GM19324 (cell line): ENCODE data around the gene EIF4EBP3.

Source experiments
- ATAC-seq: cut with Tn5 transposase; IDR thresholded peaks from one replicate; pipeline ENCODE4 v1.9.1; 2021; ENCODE audit warnings: mild to moderate bottlenecking, moderate library complexity; ENCODE audit not compliant: unreplicated experiment, low FRiP score

Gene EIF4EBP3

DNA sequence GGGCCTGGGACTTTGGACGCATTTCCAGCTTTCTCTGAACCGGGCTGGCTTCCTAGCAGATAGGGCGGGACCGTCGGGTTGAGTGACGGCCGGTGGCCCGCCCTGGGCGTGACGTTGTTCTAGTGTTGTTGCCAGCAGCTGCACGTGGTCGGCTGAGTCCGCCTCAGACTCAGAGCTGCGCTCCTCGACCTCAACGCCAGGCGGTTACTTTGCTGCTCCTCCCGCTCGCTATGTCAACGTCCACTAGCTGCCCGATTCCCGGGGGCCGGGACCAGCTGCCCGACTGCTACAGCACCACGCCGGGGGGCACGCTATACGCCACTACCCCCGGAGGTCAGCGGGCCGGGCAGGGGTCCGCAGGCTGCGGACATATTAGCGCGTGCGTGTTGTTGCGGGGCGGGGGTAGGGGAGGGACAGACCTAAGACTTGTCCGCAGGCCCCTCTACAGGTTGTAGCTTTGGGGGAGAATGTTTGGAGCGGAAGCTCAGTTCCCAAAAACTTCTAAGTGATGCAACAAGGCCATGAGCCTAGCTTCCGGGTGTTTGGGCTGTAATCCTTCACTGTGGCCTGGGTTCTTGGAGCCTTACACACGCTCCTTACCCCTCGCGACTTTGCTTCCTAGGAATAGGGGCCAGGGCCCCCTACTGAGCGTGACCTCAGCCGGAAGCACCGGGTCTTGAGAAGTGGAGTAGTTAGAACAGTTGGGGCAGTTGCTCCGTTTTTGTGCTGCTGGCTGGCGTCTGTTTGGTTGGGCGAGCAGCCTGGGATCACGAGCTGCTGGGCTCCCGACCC lies at the start of gene EIF4EBP3:
Gene EIF4EBP3 (plus strand): TSS at position 155 of the 792 bp plus-strand sequence. CDS start 76 bp downstream, at position 231.
- ATAC-seq, result peak; percentile 95

DNA sequence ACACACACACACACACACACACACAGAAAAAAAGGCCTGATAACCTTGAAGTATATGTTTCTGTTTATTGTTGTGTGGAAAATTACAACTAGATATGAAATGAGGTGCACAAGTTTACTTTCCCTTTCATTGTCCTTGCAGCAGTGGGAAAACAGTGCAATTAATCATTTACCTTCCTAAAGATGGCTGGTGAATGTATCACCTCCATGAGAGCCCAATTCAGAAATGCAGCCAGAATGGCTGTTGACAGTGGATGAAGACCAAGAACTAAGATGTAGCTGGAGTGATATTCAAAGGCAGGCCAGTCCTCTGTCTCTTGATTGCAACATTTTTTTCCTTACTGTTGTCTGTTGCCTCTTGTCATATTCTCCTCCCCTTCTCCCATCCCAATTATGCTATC lies 49.6 kb upstream of the EIF4EBP3 start:
- ATAC-seq, result no peak

DNA sequence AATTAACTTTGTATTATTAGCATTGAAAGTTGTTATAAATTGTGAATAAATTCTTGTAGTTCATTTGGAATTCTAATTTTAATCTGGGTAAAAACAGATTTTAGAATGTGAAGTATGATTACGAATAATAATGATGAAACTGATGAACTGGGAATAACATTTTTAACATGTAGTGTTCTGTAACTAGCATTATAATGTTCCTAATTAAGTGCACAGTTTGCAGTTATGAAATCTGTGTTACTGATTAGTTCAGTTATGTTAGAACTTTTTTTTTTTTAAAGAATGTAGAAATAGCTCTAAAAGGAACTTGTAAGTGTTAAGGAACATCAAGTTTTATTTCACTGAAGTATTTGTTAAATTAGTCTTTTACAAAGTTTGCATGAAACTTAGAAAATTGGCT lies 48.9 kb upstream of the EIF4EBP3 start:
- ATAC-seq, result no peak

DNA sequence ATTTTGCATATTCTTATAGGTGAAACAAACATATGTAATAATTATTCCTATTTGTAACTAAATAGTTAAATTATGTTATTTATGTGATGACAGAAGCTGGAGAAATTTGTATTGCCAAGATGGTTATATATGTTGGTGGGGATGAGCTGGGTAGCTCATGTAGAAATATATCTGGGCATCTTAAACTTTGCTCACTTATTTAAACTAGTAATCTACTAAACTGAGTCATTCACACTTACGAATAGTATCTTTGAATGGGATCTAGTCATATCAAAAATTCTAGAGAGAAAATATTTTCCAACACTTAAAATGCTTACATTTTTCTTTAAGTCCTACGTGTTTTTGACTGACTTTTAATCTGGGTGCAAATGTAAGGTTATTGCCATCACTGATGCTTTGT lies 44.6 kb upstream of the EIF4EBP3 start:
- no peak for ATAC-seq

DNA sequence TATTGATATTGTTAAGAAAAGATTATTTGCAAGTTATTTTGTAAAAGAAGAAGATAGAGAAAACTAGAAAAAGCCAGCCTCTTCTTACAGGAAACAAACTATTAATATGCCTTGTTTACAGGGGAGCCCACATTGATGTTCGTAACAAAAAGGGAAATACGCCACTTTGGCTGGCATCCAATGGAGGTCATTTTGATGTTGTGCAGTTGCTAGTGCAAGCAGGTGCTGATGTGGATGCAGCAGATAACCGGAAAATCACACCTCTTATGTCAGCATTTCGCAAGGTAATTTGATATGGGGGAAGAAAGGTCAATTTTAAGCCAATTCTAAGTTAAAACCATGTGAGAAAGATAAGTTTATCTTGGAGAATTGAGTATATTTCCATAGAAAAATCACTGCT lies 37.6 kb upstream of the EIF4EBP3 start:
- no peak for ATAC-seq

DNA sequence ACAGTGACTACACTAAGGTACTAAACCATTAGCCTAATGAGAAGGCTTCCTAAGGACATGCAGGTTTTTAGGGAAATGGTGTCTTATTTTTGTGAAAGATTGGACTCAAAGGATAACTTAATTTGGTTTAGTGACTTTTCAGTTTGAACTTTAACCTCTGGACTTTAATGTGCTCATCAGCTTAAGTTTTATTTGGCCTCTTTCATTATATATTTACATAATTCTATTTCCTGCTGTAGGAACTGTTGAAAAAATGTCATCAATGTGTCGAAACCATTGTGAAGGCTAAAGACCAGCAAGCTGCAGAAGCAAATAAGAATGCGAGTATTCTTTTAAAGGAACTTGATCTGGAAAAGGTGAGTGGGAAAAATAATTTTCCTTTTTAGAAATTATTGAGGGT lies 34.3 kb upstream of the EIF4EBP3 start:
- ATAC-seq, result no peak

DNA sequence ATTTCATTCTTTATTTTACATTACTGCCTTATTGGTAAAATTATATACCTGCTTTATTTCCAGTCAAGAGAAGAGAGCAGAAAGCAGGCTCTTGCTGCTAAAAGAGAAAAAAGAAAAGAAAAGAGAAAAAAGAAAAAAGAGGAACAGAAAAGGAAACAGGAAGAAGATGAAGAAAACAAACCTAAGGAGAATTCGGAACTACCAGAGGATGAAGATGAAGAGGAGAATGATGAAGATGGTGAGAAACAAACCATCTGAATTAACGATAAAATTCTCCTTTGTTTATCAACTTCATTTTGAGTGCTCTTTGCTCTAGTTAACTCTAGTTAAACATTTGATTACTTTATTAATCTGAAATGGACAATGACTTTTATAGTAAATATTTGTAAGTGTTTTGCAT lies 23.5 kb upstream of the EIF4EBP3 start:
- no peak for ATAC-seq

DNA sequence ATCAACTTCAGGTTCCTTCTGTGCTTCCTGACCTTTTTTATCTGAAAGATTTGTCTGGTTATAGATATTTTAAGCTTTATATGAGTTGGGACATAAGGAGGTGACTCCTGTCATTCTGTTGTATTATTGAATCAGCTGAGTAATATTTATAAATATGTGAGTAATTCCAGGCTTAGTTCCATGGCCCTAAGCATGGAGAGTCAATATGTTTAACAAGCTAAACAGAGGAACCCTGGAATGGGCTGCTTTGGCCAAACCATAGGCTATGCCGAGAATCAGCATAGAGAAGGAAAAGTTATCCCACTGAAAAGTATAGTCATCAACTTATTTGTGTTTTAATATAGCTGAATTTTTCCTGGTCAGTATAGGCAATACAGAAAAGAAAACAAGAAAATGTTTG lies 7.2 kb upstream of the EIF4EBP3 start:
- ATAC-seq, result no peak

DNA sequence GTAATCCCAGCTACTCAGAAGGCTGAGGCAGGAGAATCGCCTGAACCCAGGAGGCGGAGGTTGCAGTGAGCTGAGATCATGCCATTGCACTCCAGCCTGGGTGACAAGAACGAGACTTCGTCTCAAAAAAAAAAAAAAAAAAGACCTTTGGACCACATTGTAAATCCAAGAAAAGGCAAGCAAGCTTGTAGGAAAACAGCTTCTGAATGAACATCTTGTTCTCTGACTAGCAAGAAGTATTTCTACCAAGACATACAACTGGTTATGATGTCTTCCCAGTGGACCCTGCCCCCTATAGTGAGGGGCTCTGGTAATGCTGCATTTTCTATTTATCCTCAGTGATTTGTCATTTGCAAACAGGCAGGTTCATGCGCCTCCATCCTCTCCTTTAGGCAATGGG lies 4.5 kb upstream of the EIF4EBP3 start:
- no peak for ATAC-seq

DNA sequence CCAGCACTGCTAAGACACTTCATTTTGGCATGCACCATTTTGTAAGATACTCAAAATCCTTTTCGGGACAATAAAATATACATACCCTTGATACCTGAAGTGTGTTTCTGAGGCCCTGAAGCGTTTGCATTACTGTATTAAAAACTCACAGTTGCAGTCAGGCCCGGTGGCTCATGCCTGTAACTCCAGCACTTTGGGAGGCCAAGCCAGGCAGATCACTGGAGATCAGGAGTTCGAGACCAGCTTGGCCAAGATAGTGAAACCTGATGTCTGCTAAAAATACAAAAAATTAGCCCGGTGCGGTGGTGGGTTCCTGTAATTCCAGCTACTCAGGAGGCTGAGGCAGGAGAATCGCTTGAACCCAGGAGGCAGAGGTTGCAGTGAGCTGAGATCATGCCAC lies 2.5 kb upstream of the EIF4EBP3 start:
- ATAC-seq, result no peak

DNA sequence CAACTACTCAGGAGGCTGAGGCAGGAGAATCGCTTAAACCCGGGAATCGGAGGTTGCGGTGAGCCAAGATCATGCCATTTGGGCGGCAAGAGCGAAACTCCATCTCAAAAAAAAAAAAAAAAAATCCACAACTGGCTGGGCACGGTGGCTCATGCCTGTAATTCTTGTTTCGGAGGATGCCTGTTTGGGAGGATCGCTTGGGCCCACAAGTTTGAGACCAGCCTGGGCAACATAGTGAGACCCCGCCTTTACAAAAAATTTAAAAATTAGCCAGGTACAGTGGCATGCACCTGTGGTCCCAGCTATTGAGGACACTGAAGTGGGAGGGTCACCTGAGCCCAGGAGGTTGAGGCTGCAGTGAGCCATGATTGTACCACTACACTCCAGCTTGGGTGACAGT lies 1.9 kb upstream of the EIF4EBP3 start:
- no peak for ATAC-seq

DNA sequence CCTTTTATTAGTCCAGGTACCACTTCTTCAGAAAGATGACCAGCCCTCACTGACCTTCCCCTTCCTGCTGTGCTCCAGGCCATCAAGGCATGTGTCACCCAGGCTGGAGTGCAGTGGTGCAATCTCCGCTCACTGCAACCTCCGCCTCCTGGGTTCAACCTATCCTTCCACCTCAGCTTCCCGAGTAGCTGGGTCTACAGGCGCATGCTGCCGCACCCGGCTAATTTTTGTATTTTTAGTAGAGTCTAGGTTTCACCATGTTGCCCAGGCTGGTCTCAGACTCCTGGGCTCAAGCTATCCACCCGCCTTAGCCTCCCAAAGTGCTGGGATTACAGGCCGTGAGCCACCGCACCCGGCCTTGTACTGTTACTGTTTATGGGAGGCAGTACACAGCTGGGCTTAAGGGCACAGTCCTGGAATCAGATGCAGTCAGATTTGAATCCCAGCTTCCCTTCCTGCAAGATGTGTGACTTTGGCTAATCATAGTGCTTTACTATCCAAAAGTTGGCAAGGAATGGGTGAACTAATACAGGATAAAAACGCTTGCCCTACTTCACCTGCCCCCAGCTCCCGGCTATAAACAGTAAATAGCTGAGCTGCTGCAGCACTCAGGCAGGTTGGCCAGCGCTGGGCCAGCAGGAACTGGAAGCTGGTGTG lies 483 bp upstream of the EIF4EBP3 start:
- ATAC-seq, result no peak

DNA sequence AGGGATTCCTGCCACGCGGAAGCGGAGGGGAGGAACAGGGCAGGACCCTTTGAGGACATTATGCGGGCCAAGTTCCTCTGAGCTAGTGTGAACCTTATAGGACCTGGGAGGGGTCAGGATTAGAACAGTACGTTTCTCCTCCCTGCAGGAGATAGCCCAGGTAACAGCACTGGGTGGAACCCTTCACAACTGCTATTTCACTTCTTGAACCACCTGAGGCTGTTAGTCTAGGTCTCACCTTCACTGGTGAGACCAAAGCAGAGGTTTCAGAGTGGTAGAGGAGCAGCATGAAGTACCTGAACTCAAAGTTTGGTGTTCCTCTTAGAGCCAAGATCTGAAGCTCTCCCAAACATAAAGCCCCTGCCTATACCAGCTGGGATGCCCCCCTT lies 832 bp downstream of the EIF4EBP3 start:
- no peak for ATAC-seq

DNA sequence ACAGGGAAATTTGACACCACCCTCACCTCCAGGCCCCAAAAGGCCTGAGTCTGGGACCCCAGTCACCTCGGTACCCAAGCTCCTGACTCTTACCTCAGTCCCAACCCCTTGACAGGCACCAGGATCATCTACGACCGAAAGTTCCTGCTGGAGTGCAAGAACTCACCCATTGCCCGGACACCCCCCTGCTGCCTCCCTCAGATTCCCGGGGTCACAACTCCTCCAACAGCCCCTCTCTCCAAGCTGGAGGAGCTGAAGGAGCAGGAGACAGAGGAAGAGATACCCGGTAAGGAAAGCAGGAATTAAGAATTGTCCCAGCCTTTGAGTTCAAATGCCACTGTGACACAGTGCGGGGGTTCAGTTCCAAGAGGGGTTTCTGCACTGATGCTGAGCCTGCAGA lies 1.3 kb downstream of the EIF4EBP3 start:
- no peak for ATAC-seq

DNA sequence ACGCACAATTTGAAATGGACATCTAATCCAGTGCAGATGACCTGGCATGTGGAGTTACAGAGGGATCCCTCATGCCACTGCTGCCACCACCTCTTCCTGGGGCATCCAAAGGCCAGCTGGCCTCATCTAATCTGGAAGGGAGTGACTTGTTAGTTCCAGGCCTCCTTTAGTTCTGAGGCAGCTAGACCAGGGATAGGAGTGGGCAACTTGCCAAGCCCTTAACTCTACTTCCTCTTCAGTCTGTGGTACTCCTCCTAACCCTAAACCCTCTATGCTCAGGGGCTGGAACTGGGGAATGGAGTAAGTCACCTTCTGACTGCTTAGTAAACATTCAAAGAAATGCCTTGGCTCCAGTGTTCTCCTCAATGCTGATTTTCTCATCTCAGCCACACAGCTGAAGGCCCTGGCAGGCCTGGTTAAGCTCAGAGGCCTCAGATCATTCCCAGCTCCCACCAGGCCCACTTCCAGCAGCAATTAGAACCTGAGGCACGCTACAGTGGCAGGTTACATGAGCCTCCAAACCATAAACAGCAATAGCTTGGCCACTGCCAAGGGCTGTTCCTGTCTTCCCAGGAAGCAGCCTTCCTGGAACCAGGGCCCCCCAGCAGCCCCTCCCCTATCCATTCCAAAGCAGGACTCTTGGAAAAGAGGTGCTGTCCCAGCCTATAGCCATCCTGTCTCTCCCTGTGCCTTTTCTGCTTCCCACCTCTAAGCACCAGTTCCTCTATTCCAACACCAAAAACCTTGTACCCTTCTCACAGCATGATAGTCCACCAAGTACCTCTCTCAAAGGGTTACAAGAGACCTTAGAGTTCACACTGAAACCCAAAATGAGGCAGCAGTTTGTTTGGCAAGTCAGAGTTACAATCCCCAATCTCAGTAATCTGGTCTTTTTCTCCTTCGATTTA lies 2.0 kb downstream of the EIF4EBP3 start:
- ATAC-seq, result no peak

DNA sequence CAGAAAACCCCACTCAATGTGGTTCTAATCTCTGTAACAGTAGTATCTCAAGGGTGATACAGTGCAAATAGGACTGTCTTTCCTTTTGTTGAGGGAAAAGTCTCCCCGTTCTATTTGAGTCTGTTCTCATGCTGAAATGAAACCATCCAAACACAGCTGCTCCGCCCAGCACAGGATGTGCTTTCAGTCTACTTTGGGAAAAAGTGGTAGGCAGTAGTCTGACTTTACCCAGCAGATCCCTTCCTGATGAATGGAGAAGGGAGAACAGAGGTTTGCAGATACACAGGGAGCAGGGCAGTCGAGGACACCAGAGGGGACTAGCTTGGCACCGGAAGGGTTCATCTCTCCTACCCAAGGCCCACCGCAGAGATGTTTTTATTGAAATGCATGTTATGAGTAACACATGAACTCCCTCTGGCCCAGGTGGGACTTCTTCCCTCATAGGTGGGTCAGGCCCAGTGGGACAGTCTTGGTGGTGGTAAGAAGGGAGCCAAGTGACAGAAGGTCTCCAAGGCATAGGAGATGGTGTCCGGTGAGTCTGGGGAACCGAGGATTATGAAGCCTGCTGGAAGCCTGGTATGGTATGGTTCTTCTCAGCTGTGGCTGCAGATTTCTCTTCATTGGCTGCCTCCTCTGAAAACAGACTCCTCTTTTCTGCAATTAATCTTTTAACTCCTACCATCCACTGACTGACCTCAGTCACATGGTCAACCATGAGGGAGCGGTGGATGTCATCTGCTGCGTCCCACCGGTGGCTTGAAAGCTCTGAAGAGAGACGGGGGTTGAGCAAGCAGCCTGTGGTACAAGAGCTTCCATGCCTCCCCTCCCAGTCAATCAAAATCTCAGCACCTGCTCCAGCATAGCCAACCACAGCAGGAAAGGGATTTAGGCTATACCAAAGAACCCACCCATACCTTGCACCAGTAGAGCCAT lies 3.0 kb downstream of the EIF4EBP3 start:
- ATAC-seq, result no peak

DNA sequence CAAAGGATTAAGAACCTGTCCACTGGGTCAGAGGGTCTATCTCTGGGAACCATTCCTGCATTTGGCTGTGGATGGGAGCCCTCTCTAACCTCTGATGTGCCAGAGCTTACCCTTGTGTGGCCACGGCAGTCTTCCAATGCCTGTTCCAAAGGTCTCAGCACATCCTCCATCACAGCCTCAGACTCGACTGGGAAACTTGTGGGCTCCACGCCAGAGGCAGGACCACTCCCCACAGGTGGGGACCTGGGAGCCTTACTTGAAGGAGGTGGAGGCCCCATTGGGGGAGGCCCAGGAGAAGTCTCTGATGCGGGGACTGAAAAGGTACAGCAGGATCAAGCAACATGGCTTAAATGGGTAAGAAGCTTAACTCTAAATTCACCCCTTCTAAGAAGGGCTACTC lies 4.4 kb downstream of the EIF4EBP3 start:
- ATAC-seq, result no peak

DNA sequence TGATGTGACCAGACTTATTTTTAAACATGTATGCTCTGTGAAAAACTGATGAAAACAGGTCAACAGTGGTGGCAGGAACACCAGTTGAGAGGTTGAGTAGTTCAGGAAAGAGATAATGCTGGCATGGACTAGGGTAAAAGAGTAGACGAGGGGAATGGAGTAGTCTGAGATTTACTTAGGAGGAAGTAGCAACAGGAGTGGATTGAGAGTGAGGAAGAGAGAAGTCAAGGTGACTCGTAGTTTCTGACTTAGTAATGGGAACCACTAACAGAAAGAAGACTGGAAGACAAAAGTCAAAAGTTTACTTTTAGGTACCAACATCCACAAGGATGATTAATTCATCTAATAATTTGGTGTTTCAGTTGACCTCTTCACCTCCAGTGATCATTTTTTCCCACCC lies 6.2 kb downstream of the EIF4EBP3 start:
- ATAC-seq, result no peak

DNA sequence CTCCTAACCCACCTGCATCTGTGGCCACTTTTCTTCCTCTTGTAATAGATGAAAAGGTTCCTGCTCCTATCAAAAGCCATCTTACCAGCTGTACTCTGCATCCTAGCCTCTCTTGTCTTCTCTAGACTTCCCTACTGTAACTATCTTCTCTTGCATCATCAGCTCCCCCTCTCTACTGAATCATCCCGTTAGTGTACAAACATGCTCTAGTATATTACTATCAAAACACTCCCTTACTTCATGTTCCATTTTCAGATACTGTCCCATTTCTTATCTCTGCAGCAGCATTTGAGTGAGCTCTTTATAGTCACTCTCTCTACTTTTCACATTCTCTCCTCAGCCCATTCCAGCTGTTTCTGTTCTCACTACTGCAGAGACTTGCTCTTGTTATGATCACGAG lies 7.0 kb downstream of the EIF4EBP3 start:
- no peak for ATAC-seq

DNA sequence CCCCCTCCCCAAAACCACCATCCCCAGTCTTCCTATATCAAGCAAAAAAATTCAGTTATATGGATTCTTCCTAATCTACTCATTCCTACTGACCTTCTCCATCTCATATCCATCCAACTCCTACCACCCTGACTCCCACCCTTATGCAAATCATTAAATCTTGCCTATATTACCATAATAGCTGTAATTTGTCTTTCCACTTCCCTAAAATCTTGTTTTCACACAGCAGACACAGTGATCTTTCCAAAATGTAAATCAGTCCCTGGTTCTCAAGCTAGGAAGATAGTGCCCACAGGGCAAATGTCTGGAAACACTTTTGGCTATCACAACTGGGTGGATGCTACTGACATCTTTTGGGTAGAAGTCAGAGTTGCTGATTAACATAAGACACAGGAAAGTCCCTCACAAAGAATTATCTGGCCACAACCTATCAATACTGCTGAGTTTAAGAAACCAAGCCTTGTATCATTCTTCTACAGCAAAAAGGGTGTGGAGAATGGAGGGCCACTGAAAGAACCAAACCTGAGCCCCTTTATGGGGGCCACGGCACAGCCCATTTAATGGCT lies 8.4 kb downstream of the EIF4EBP3 start:
- ATAC-seq, result no peak
